AG04449 (cell line): ENCODE measurements around the gene ELOVL5.

Experiments used
- CTCF ChIA-PET: fragments of 350-600 bp; formaldehyde crosslinking; extraction: SDS; loops from one replicate; lab custom pipeline; 2021; ENCODE audit warnings: antibody characterized with exemption; lab: Yijun Ruan, JAX
- POLR2A ChIA-PET: fragments of 400-600, 350-600 bp; formaldehyde crosslinking; extraction: SDS; loops from one replicate; lab custom pipeline; 2020; ENCODE audit warnings: antibody characterized with exemption, inconsistent platforms; lab: Yijun Ruan, JAX
- DNase-seq: peaks from one replicate; pipeline ENCODE4 v3.0.0-alpha.2; 2010; ENCODE audit warnings: low read depth, low spot score
- H3K4me3 ChIP-seq: 2 replicates; pipeline ENCODE4 v1.5.1; 2011; ENCODE audit warnings: low read depth, mild to moderate bottlenecking, control low read depth, low read length
- TF ChIP-seq, protein P1 (sequence below): IDR thresholded peaks from one replicate; pipeline ENCODE4 v1.5.1; 2011; ENCODE audit warnings: mild to moderate bottlenecking, moderate library complexity, low read length, control low read depth, inconsistent platforms; ENCODE audit not compliant: insufficient read depth; ENCODE audit errors: missing control alignments

ELOVL5 gene

DNA sequence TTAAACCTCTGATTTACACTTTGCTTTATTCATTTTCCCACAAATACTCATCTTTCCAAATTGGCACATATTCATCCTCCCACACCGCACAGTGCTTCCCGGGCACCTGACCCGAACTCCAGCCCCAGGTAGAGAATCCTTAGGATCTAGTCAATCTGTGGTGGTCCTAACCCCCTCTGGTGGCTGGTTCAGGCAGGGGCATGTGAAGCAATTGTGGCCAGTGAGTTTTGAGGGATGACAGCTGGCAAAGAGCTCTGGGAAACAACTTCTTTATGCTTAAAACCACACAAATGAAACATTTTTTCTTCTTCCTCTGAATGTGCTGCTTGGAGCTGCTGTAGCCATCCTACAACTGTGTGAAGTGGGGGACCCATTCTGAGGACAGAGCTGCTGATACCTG lies 54.7 kb downstream of the ELOVL5 start:
- no peak for DNase-seq
- POLR2A ChIA-PET, result no interaction called here
- TF ChIP-seq, protein P1, sequence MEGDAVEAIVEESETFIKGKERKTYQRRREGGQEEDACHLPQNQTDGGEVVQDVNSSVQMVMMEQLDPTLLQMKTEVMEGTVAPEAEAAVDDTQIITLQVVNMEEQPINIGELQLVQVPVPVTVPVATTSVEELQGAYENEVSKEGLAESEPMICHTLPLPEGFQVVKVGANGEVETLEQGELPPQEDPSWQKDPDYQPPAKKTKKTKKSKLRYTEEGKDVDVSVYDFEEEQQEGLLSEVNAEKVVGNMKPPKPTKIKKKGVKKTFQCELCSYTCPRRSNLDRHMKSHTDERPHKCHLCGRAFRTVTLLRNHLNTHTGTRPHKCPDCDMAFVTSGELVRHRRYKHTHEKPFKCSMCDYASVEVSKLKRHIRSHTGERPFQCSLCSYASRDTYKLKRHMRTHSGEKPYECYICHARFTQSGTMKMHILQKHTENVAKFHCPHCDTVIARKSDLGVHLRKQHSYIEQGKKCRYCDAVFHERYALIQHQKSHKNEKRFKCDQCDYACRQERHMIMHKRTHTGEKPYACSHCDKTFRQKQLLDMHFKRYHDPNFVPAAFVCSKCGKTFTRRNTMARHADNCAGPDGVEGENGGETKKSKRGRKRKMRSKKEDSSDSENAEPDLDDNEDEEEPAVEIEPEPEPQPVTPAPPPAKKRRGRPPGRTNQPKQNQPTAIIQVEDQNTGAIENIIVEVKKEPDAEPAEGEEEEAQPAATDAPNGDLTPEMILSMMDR, result peak; percentile 53
- no peak overlapping the region for H3K4me3 ChIP-seq
- CTCF ChIA-PET, result interaction anchor here (0.7 to 4.2 kb wide), 8 partner anchors 9 to 190 kb away, joined by 3 to 18 read pairs (median 4); no protein-coding TSS in a partner anchor

DNA sequence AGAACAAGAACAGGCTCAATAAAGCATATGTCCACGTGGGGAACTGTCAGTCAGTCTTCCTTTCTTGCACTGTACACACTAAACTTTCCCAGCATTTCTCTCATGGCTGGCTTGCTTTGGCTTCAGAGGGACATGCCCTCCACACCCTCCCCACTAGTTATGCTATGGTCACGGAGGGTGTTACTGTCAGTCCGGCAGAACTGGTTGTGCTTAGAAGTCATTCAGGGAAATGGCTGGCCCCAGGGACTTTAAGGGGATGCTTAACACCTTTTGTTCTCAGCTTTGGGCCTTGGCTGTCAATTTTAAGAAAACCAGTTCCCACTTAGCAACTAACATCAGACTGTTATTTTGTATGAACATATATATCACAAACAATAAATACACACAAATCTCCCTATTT lies 55.1 kb downstream of the ELOVL5 start:
- DNase-seq, result no peak
- ChIA-PET POLR2A (no interaction called here), CTCF (interaction anchor here (0.9 to 4.2 kb wide), 5 partner anchors 9 to 121 kb away, joined by 3 to 18 read pairs (median 5); no protein-coding TSS in a partner anchor)
- TF ChIP-seq, protein P1, result no peak
- H3K4me3 ChIP-seq, result no peak overlapping the region

DNA sequence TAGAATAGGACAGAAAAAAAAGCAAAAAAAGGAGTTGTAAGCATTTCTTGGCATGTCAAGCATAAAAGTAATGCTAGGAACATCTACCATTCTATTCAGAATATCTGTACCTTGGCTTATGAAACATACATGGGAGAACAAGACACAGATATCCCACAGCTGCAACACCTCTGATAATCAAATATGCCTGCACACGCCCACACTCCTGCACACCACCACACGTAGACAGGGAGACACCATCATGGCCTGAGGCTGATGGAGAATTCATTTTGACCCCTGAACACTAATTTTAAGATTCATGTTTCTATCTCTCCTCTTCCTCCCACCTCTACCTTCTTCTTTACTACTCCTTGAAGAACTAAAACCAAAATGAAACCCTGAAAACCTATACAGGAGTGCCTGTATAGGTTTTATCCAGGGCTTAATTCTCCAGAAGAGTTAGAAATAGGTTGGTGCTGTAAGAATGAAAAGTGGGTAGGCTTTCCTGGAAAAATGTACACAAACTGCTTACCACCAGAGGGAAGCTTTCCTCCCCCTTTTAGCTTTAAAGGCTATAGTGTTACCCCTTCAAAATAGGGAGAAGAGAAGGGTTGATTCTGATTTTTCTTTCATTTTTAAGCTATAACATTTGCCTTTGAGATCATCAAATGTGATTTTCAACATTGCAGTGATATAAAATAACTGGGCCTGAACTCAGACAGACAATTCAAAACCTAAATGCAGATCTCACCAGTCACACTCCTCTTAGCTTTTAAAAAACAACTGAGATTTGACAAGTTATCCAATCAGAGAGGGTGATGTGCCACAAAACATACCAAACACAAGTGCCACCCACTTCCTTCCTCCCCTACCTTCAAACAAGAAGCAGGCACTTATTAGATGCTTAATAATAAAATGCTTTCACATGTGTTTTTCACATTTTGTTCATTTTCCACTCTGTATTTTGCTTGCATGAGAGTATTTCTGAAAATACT lies 57.9 kb downstream of the ELOVL5 start:
- DNase-seq, result no peak

GRCh38 chr6:53287336-53288225 lies 61.2 kb downstream of the ELOVL5 start:
- no peak overlapping the region for H3K4me3 ChIP-seq
- CTCF ChIA-PET, result no interaction called here

More for the DNA sequence above, 57.9 kb downstream of the ELOVL5 start:
- ChIA-PET CTCF (interaction anchor here (0.9 to 1.6 kb wide), 5 partner anchors 10 to 201 kb away, joined by 3 to 4 read pairs (median 3); no protein-coding TSS in a partner anchor), POLR2A (no interaction called here)
- no peak overlapping the region for H3K4me3 ChIP-seq
- TF ChIP-seq, protein P1, result no peak

DNA sequence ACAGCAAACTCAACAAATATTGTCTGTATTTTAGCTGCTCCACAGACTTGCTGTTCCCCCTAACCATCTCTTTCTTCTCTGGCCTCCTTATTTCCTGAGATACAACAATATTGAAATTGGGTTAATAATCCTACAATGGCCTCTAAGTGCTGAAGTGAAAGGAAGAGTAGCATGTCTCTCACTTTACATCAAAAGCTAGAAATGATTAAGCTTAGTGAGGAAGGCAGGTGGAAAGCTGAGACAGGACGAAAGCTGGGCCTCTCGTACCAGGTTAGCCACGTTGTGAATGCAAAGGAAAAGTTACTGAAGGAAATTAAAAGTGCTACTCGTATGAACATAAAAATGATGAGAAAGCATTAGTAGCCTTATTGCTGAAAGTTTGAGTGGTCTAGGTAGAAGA lies 63.8 kb downstream of the ELOVL5 start:
- TF ChIP-seq, protein P1, result no peak
- ChIA-PET POLR2A (no interaction called here), CTCF (interaction anchor here (1.1 kb wide), 1 partner anchor 10 kb away, joined by 6 read pairs; no protein-coding TSS in a partner anchor)

More at GRCh38 chr6:53287336-53288225, 61.2 kb downstream of the ELOVL5 start:
- TF ChIP-seq, protein P1, result no peak
- POLR2A ChIA-PET, result interaction anchor here (0.7 kb wide), 1 partner anchor 79 kb away, joined by 3 read pairs; no protein-coding TSS in a partner anchor
- DNase-seq, result no peak

More for the DNA sequence above, 63.8 kb downstream of the ELOVL5 start:
- no peak for DNase-seq
- no peak overlapping the region for H3K4me3 ChIP-seq
